Transverse colon (tissue), 3 donors: ENCODE data around the gene CARD10.

Experiments
- EP300 ChIP-seq: sonication (generic); formaldehyde crosslinking; IDR thresholded peaks from one replicate; pipeline ENCODE4 v1.6.1; 2017; ENCODE audit warnings: antibody characterized with exemption, low read depth
- POLR2A ChIP-seq: fragments of 450-650 bp; IDR thresholded peaks from one replicate; pipeline ENCODE4 v1.6.1; 2016; ENCODE audit warnings: antibody characterized with exemption, mild to moderate bottlenecking, moderate library complexity
- TF ChIP-seq, protein P1 (sequence below), 5 experiments: fragments of 200-600 bp in 3 of 5; fragments of 450-650 bp in 2 of 5; sonication (generic) in 3 of 5; IDR thresholded peaks; 1 replicate in 2 of 5; 2 replicates in 3 of 5; pipeline ENCODE4 v1.5.1; 2016 to 2017; ENCODE audit warnings: antibody characterized with exemption in 5 of 5, inconsistent platforms in 3 of 5, mild to moderate bottlenecking in 2 of 5, moderate library complexity in 1 of 5

DNA sequence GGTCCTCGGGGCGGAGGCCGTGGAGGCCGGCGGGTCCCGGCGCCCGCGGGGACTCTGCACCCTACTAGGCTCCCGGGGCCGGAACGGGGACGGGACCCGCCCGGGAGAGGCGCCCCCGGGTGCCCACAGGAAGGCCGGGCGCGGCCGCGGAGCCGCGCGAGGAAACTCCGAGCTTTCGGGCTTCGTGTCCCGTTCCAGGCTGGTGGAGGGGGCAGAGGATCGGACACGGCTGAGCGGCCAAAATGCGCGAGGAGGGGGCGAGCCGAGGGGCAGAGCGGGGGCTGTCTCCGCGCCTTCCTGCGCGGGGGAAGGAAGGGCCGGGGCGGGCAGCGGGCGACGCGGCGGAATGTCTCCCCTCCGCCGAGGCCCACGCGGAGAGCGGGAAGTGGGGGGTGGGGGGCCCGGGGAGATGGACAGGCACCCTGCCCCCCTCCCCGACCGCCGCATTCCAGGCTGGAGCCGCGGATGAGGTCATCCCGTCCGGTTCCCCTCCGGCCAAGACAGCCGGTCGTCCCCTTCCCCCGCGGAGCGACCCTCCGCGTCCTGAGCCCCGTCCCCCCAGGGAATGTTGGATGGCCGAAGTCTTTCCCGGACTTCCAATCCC, 41.5 kb upstream of the CARD10 start:
- TF ChIP-seq POLR2A (no peak), EP300 (no peak)
- TF ChIP-seq, protein P1, sequence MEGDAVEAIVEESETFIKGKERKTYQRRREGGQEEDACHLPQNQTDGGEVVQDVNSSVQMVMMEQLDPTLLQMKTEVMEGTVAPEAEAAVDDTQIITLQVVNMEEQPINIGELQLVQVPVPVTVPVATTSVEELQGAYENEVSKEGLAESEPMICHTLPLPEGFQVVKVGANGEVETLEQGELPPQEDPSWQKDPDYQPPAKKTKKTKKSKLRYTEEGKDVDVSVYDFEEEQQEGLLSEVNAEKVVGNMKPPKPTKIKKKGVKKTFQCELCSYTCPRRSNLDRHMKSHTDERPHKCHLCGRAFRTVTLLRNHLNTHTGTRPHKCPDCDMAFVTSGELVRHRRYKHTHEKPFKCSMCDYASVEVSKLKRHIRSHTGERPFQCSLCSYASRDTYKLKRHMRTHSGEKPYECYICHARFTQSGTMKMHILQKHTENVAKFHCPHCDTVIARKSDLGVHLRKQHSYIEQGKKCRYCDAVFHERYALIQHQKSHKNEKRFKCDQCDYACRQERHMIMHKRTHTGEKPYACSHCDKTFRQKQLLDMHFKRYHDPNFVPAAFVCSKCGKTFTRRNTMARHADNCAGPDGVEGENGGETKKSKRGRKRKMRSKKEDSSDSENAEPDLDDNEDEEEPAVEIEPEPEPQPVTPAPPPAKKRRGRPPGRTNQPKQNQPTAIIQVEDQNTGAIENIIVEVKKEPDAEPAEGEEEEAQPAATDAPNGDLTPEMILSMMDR (IDR thresholded peaks at IDR 0.05) = no peak
